ENCODE measurements around the gene DFFA. TPM values are rescaled to one million over a fixed set of nuclear protein-coding genes. Genes with fewer than 3 reads are reported as not detected.

DFFA gene
- total and polyA plus RNA-seq, 2 donors (not counting 1 experiment from before 2014, with no cell fraction given), result 27.8 to 33.5 TPM

GRCh38 chr1:10440794-10441193 lies 31.5 kb downstream of the DFFA start:
- Histone ChIP-seq H3K79me2 (ENCODE audit: control insufficient read depth, insufficient read depth, low read length) (no peaks in the 10 kb centered on the region), H3K36me3 (ENCODE audit: control insufficient read depth, insufficient read depth, low read length) (no peaks in the 10 kb centered on the region), H2AFZ (ENCODE audit: low read length) (no peak overlapping the region), H3K27ac (ENCODE audit: insufficient read depth, low read length) (no peak overlapping the region), H3K4me2 (ENCODE audit: extremely low read depth, insufficient read depth, low read length) (no peak overlapping the region), H3K9me3 (ENCODE audit: control insufficient read depth, insufficient read depth, low read depth, low read length) (no peaks in the 10 kb centered on the region), H3K4me1 (ENCODE audit: control insufficient read depth, extremely low read depth, insufficient read depth, low read length) (no peaks in the 10 kb centered on the region), H3K4me3 (replicated peaks in 1 of 4; ENCODE audit: control extremely low read depth in 1 of 4, insufficient read depth in 1 of 4, low read depth in 3 of 4, low read length in 4 of 4) (no peak overlapping the region), H4K20me1 (ENCODE audit: control insufficient read depth, extremely low read depth, insufficient read depth, low read length) (no peaks in the 10 kb centered on the region), H3K27me3 (ENCODE audit: control insufficient read depth, insufficient read depth, low read length) (no peaks in the 10 kb centered on the region), H3K9ac (ENCODE audit: insufficient read depth, low read length) (no peak overlapping the region)
- no peak for TF ChIP-seq EZH2 (IDR thresholded peaks at IDR 0.05; ENCODE audit: low read length, missing control alignments)
- TF ChIP-seq CTCF (conservative IDR thresholded peaks at IDR 0.05 in 1 of 2, IDR thresholded peaks at IDR 0.05 in 1 of 2; ENCODE audit: low read depth in 1 of 2, low read length in 2 of 2), result no peak
- DNase-seq (ENCODE audit: low read depth in 2 of 2), result no peak

GRCh38 chr1:10440305-10440704 lies 32.0 kb downstream of the DFFA start:
- no peak overlapping the region for H3K4me3 ChIP-seq (replicated peaks in 1 of 4; ENCODE audit: control extremely low read depth in 1 of 4, insufficient read depth in 1 of 4, low read depth in 3 of 4, low read length in 4 of 4)
- H3K4me1 ChIP-seq (ENCODE audit: control insufficient read depth, extremely low read depth, insufficient read depth, low read length), result no peaks in the 10 kb centered on the region
- no peak overlapping the region for H3K9ac ChIP-seq (ENCODE audit: insufficient read depth, low read length)
- no peaks in the 10 kb centered on the region for H3K27me3 ChIP-seq (ENCODE audit: control insufficient read depth, insufficient read depth, low read length)
- no peak for DNase-seq (ENCODE audit: low read depth in 2 of 2)
- H3K4me2 ChIP-seq (ENCODE audit: extremely low read depth, insufficient read depth, low read length), result no peak overlapping the region
- H2AFZ ChIP-seq (ENCODE audit: low read length), result no peak overlapping the region
- TF ChIP-seq CTCF (conservative IDR thresholded peaks at IDR 0.05 in 1 of 2, IDR thresholded peaks at IDR 0.05 in 1 of 2; ENCODE audit: low read depth in 1 of 2, low read length in 2 of 2) (no peak), EZH2 (IDR thresholded peaks at IDR 0.05; ENCODE audit: low read length, missing control alignments) (no peak)
- H3K27ac ChIP-seq (ENCODE audit: insufficient read depth, low read length), result no peak overlapping the region
- no peaks in the 10 kb centered on the region for H3K79me2 ChIP-seq (ENCODE audit: control insufficient read depth, insufficient read depth, low read length)
- H3K9me3 ChIP-seq (ENCODE audit: control insufficient read depth, insufficient read depth, low read depth, low read length), result no peaks in the 10 kb centered on the region
- no peaks in the 10 kb centered on the region for H4K20me1 ChIP-seq (ENCODE audit: control insufficient read depth, extremely low read depth, insufficient read depth, low read length)
- H3K36me3 ChIP-seq (ENCODE audit: control insufficient read depth, insufficient read depth, low read length), result no peaks in the 10 kb centered on the region

GRCh38 chr1:10438677-10439163 lies 33.6 kb downstream of the DFFA start:
- no peak overlapping the region for H3K9ac ChIP-seq (ENCODE audit: insufficient read depth, low read length)
- H3K9me3 ChIP-seq (ENCODE audit: control insufficient read depth, insufficient read depth, low read depth, low read length), result no peaks in the 10 kb centered on the region
- TF ChIP-seq CTCF (conservative IDR thresholded peaks at IDR 0.05 in 1 of 2, IDR thresholded peaks at IDR 0.05 in 1 of 2; ENCODE audit: low read depth in 1 of 2, low read length in 2 of 2) (no peak), EZH2 (IDR thresholded peaks at IDR 0.05; ENCODE audit: low read length, missing control alignments) (no peak)
- H3K27me3 ChIP-seq (ENCODE audit: control insufficient read depth, insufficient read depth, low read length), result no peaks in the 10 kb centered on the region
- no peaks in the 10 kb centered on the region for H3K4me1 ChIP-seq (ENCODE audit: control insufficient read depth, extremely low read depth, insufficient read depth, low read length)
- no peaks in the 10 kb centered on the region for H4K20me1 ChIP-seq (ENCODE audit: control insufficient read depth, extremely low read depth, insufficient read depth, low read length)
- H3K36me3 ChIP-seq (ENCODE audit: control insufficient read depth, insufficient read depth, low read length), result no peaks in the 10 kb centered on the region
- no peak overlapping the region for H3K27ac ChIP-seq (ENCODE audit: insufficient read depth, low read length)
- no peak overlapping the region for H2AFZ ChIP-seq (ENCODE audit: low read length)
- no peak for DNase-seq (ENCODE audit: low read depth in 2 of 2)
- no peaks in the 10 kb centered on the region for H3K79me2 ChIP-seq (ENCODE audit: control insufficient read depth, insufficient read depth, low read length)
- no peak overlapping the region for H3K4me2 ChIP-seq (ENCODE audit: extremely low read depth, insufficient read depth, low read length)
- H3K4me3 ChIP-seq (replicated peaks in 1 of 4; ENCODE audit: control extremely low read depth in 1 of 4, insufficient read depth in 1 of 4, low read depth in 3 of 4, low read length in 4 of 4), result no peak overlapping the region
